ENCODE measurements around the gene IDS. TPM values are rescaled to one million over a fixed set of nuclear protein-coding genes. Genes with fewer than 3 reads are reported as not detected.
A peak's percentile ranks its signal among the peaks of the same experiment; 100 is the strongest.
"Not testable (repeated sequence)": the region's sequence is repeated elsewhere in the genome, so short reads cannot be mapped to it uniquely, and the experiment has no call there.

IDS gene
- total RNA-seq, 3 donors from 2014 or later = 38.7 to 84.3 (median 54.7) TPM

DNA sequence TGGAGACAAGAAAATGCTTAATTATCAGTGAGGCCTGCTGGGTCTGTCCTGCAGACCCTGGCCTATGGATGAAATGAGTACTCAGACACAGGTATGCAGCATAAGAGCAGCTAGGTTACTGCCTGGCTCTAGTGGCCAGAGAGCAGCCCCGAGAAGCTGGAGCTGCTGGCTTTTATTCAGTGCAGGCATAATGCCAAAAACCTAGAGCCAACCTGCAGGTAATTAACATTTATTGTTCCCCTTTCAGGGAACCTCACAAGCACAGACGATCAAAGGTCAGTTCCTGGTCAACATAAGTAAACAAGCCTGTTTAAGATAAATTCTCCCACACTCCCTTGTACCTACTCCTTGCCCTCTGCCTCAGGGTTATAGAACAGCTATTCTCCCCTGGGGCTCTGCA, 13.3 kb downstream of the IDS start:
- Histone ChIP-seq H3K4me1 (ENCODE audit: low read depth) (peaks cover 5% of the 10 kb centered on the region), H3K9me3 (no peaks in the 10 kb centered on the region), H3K36me3 (ENCODE audit: low read depth) (no peaks in the 10 kb centered on the region), H3K4me3 (no peak overlapping the region)
- TF ChIP-seq, protein P1, sequence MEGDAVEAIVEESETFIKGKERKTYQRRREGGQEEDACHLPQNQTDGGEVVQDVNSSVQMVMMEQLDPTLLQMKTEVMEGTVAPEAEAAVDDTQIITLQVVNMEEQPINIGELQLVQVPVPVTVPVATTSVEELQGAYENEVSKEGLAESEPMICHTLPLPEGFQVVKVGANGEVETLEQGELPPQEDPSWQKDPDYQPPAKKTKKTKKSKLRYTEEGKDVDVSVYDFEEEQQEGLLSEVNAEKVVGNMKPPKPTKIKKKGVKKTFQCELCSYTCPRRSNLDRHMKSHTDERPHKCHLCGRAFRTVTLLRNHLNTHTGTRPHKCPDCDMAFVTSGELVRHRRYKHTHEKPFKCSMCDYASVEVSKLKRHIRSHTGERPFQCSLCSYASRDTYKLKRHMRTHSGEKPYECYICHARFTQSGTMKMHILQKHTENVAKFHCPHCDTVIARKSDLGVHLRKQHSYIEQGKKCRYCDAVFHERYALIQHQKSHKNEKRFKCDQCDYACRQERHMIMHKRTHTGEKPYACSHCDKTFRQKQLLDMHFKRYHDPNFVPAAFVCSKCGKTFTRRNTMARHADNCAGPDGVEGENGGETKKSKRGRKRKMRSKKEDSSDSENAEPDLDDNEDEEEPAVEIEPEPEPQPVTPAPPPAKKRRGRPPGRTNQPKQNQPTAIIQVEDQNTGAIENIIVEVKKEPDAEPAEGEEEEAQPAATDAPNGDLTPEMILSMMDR (IDR thresholded peaks at IDR 0.05) = no peak
- ATAC-seq (peak; percentile 42), DNase-seq (peak in 1 of 3 donors; percentile 59)
- intact Hi-C loops (cut with DNase I, micrococcal nuclease) = no loop called here

DNA sequence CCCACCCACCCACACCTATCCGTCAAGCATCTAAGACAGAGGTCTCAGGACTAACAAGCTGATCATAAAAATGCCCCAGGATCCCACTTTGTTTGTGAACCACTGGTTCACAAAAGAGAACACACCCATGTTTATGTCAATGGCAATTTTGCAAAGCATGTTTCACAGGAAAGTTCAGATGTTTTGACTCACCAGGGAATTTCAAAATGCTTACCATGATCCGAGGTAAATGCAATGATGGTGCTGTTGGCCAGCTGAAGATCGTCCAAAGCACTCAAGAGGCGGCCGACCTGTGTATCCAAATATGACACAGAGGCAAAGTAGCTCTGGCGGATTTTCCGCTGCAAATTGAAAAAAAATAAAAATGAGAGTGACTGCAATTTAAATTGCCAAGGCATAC, 15.0 kb downstream of the IDS start:
- Histone ChIP-seq H3K4me1 (ENCODE audit: low read depth) (peaks cover 5% of the 10 kb centered on the region), H3K9me3 (no peaks in the 10 kb centered on the region), H3K36me3 (ENCODE audit: low read depth) (no peaks in the 10 kb centered on the region), H3K4me3 (no peak overlapping the region)
- TF ChIP-seq, protein P1 (IDR thresholded peaks at IDR 0.05) = no peak
- ATAC-seq (no peak), DNase-seq (no peak)
- intact Hi-C loops (cut with DNase I, micrococcal nuclease) = no loop called here

DNA sequence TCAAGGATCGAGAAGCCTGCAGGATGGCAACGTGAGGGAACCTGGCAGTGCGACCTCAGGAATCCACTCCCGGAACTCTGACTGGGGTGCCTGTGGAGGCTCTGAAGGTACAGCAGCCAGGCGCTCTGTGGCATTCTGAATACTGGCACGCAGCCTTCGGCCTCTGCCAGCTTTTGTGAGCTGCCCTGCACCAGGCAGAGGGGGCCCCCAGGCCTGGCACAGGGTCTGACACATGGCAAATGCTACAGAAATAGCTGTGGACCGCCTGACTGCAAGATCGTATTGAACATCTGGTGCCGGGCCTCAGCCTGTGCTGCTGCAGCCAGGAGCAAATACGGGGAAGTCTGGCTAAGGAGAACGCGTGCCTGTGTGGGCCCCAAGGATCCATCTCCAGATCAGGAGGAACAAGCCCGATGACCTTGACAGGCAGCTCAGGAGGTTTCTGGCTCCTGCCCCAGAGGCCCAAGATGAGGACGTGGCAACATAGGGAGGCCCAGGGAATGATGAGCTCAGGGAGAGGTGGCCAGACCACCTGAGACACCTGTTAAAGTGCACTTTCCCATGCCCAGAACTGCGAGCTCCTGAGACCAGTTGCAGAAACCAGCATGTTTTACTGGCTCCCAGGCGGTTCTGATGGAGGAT, 16.6 kb downstream of the IDS start:
- H3K9me3 ChIP-seq; H3K4me3 ChIP-seq; H3K4me1 ChIP-seq (ENCODE audit: low read depth); ATAC-seq; DNase-seq; intact Hi-C loops (cut with DNase I, micrococcal nuclease); H3K36me3 ChIP-seq (ENCODE audit: low read depth): not testable (repeated sequence)

DNA sequence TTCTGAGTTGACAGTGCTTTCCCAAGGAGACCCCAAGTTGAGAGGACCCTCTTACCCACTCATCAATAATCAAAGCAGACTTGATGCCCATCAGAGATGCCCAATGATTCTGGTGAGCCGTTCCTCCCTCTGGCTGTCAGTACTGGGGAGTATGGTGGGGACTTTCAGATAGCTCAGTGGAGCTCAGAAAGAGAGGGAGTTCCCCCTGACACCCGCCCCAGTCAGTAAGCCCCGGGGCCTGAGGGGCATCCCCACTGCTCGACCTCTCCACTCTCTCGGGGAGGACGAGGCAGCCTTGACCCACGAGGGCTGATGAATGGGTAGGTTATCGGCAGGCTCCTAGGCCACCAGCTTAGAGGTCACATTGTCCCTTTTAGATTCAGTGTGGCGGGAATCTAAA, 17.1 kb downstream of the IDS start:
- intact Hi-C loops (cut with DNase I, micrococcal nuclease) = not testable (repeated sequence)

DNA sequence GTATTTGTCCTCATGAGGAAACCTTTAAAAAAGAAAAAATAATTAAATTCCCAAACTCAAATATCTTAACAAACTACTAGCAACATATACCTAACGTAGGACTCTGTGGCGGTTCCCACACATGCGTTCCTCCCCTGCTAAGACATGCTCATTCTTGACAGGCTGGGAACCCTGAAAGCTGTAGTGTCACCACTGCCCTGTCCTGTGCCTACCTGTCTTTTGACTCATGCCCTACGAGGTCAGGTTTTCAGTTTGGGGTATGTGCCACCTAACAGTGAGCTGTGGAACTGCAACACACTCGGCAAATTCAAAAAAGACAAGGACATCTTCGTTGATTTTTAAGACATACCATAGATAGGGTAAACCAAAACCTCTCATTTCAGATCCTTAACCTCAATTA, 17.8 kb downstream of the IDS start:
- Histone ChIP-seq H3K9me3 (no peaks in the 10 kb centered on the region), H3K4me3 (no peak overlapping the region), H3K36me3 (ENCODE audit: low read depth) (no peaks in the 10 kb centered on the region), H3K4me1 (ENCODE audit: low read depth) (peaks cover 3% of the 10 kb centered on the region)
- DNase-seq = no peak
- intact Hi-C loops (cut with DNase I, micrococcal nuclease) = no loop called here
- peak; percentile 28 for ATAC-seq
- TF ChIP-seq, protein P1 (IDR thresholded peaks at IDR 0.05) = no peak

More for the DNA sequence above, 17.1 kb downstream of the IDS start:
- not testable (repeated sequence) for H3K4me3 ChIP-seq; H3K4me1 ChIP-seq (ENCODE audit: low read depth); H3K36me3 ChIP-seq (ENCODE audit: low read depth); H3K9me3 ChIP-seq; DNase-seq; ATAC-seq

DNA sequence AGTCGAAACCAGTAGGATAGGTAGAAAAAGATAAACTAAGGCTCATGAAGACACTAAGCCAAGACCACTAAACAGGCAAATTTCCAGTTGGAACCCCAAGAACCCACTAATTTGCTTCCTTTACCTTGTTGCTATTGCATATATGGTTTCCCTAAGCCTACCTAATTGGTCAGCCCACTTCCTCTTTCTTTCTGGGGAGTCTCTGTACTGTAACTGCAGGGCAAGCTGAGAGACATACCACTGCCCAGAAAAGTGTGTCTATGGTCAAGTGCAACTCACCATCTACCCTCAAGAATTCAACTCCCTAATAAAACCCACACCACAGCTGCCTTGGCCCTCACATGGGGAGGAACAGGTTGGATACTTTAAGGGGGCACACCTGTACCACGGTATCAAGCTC, 28.6 kb downstream of the IDS start:
- TF ChIP-seq, protein P1 (IDR thresholded peaks at IDR 0.05) = no peak
- intact Hi-C loops (cut with DNase I, micrococcal nuclease) = no loop called here
- no peaks in the 10 kb centered on the region for H3K9me3 ChIP-seq
- H3K4me1 ChIP-seq (ENCODE audit: low read depth) = no peaks in the 10 kb centered on the region
- H3K4me3 ChIP-seq = no peak overlapping the region
- DNase-seq (no peak), ATAC-seq (no peak)
- H3K36me3 ChIP-seq (ENCODE audit: low read depth) = no peaks in the 10 kb centered on the region

DNA sequence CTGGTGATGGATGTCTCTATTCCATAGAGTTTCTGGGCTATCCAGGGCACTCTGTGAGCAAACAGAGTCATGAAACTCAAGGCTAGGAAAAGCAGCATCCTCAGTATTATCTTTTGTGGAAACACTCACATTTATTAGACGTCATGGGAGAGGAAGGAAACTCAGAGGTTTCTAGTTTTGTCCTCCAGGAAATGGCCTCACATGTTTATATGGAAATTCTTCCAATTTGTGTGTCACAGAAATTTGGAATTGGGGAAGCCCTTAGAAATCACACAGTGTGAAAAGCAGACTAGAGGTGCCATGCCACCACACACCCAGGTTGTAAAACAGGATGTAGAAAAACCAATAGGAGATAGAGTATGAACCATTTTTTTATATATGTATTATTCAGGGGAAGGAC, 31.1 kb downstream of the IDS start:
- intact Hi-C loops (cut with DNase I, micrococcal nuclease) = no loop called here
- H3K4me3 ChIP-seq = no peak overlapping the region
- DNase-seq (no peak), ATAC-seq (no peak)
- no peaks in the 10 kb centered on the region for H3K9me3 ChIP-seq
- H3K36me3 ChIP-seq (ENCODE audit: low read depth) = no peaks in the 10 kb centered on the region
- no peaks in the 10 kb centered on the region for H3K4me1 ChIP-seq (ENCODE audit: low read depth)
- TF ChIP-seq, protein P1 (IDR thresholded peaks at IDR 0.05) = no peak
